Measurements from ENCODE around the gene MEIOSIN. TPM values are rescaled to one million over a fixed set of nuclear protein-coding genes. Genes with fewer than 3 reads are reported as not detected.

Gene MEIOSIN
- total and polyA plus RNA-seq, 9 of the 15 experiments (the other 6 are each of a cell fraction or from before 2014, with no cell fraction given) = 0.06 to 2.0 (median 0.76) TPM

DNA sequence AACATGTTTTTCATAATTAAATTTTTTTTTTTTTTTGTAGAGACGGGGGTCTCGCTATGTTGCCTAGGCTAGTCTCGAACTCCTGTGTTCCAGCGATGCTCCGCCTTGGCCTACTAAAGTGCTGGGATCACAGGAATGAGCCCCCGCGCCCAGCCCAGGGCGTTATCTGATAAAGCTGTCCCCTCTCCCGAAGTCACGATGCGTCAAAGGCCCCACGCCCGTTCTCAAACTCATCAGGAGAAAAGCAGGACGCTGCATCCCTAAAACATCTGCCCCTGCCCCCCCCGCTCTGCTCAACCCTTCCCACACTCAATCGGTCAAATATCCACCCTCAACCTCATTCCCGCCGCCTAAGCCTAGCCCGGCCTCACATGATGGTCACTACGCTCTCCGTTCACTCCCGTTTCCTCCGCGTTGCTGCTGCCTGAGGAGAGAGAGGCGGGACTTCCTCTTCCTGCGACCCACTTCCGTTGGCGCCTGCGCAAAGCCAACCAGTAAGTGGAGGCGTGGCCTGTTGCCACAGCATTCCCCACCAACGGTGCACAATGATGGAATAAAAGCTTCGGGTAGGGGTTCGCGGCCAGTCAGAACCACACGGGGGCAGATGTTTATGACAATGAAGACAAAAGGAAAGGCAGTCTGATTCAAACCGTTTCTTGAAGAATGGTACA lies 41.6 kb upstream of the MEIOSIN start, which contains the start of gene SNRPD2 (continued):
- TF ChIP-seq JUND (IDR thresholded peaks at IDR 0.05; ENCODE audit: borderline replicate concordance, low read depth, low read length) (peak; percentile 21; the same call in 1 of the 2 replicates), JUND (tag; IDR thresholded peaks at IDR 0.05; ENCODE audit: borderline replicate concordance, low read depth, low read length) (peak; percentile 26; the same call in 1 of the 3 replicates), SNRNP70 (optimal IDR thresholded peaks at IDR 0.05; ENCODE audit: low read depth, low read length) (no peak), POLR2AphosphoS5 (IDR thresholded peaks at IDR 0.05; ENCODE audit: control insufficient read depth, insufficient read depth, low read depth, low read length) (peak; percentile 97), CBX3 (IDR thresholded peaks at IDR 0.05; ENCODE audit: borderline replicate concordance in 1 of 2, low read length in 2 of 2) (no peak; a peak in 1 of 3 replicates), ETV1 (tag; conservative IDR thresholded peaks at IDR 0.05; ENCODE audit: low read depth) (no peak), RBM22 (IDR thresholded peaks at IDR 0.05; ENCODE audit: low read depth, low read length, poor library complexity, severe bottlenecking) (no peak), KAT7 (CRISPR knock-in tag; IDR thresholded peaks at IDR 0.05; ENCODE audit: borderline replicate concordance) (no peak), PCBP1 (IDR thresholded peaks at IDR 0.05; ENCODE audit: low read depth, low read length, poor library complexity, severe bottlenecking) (peak; percentile 17), FOXP1 (CRISPR knock-in tag; IDR thresholded peaks at IDR 0.05) (peak; percentile 16; the same call in 1 of the 2 replicates), ZNF699 (CRISPR knock-in tag; IDR thresholded peaks at IDR 0.05; ENCODE audit: insufficient replicate concordance) (no peak), GATA2 (CRISPR knock-in tag; IDR thresholded peaks at IDR 0.05) (peak; percentile 50; the same call in 1 of the 2 replicates), ZFX (CRISPR knock-in tag; IDR thresholded peaks at IDR 0.05) (peak; percentile 62), ZNF143 (CRISPR knock-in tag; IDR thresholded peaks at IDR 0.05) (no peak), TCF7 (IDR thresholded peaks at IDR 0.05; ENCODE audit: borderline replicate concordance) (no peak), CREB1 (IDR thresholded peaks at IDR 0.05) (no peak), CREB1 (CRISPR knock-in tag; IDR thresholded peaks at IDR 0.05) (no peak), HDAC8 (tag; IDR thresholded peaks at IDR 0.05) (no peak)
- TF ChIP-seq, protein P1, sequence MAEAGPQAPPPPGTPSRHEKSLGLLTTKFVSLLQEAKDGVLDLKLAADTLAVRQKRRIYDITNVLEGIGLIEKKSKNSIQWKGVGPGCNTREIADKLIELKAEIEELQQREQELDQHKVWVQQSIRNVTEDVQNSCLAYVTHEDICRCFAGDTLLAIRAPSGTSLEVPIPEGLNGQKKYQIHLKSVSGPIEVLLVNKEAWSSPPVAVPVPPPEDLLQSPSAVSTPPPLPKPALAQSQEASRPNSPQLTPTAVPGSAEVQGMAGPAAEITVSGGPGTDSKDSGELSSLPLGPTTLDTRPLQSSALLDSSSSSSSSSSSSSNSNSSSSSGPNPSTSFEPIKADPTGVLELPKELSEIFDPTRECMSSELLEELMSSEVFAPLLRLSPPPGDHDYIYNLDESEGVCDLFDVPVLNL (CRISPR knock-in tag; IDR thresholded peaks at IDR 0.05; ENCODE audit: low read depth) = no peak
- TF ChIP-seq, protein P2, sequence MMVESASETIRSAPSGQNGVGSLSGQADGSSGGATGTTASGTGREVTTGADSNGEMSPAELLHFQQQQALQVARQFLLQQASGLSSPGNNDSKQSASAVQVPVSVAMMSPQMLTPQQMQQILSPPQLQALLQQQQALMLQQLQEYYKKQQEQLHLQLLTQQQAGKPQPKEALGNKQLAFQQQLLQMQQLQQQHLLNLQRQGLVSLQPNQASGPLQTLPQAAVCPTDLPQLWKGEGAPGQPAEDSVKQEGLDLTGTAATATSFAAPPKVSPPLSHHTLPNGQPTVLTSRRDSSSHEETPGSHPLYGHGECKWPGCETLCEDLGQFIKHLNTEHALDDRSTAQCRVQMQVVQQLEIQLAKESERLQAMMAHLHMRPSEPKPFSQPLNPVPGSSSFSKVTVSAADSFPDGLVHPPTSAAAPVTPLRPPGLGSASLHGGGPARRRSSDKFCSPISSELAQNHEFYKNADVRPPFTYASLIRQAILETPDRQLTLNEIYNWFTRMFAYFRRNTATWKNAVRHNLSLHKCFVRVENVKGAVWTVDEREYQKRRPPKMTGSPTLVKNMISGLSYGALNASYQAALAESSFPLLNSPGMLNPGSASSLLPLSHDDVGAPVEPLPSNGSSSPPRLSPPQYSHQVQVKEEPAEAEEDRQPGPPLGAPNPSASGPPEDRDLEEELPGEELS (CRISPR knock-in tag; IDR thresholded peaks at IDR 0.05; ENCODE audit: borderline replicate concordance) = 0 out of 2 replicates have a peak, but pooled peaks have one; percentile 78
- TF ChIP-seq, protein P3, sequence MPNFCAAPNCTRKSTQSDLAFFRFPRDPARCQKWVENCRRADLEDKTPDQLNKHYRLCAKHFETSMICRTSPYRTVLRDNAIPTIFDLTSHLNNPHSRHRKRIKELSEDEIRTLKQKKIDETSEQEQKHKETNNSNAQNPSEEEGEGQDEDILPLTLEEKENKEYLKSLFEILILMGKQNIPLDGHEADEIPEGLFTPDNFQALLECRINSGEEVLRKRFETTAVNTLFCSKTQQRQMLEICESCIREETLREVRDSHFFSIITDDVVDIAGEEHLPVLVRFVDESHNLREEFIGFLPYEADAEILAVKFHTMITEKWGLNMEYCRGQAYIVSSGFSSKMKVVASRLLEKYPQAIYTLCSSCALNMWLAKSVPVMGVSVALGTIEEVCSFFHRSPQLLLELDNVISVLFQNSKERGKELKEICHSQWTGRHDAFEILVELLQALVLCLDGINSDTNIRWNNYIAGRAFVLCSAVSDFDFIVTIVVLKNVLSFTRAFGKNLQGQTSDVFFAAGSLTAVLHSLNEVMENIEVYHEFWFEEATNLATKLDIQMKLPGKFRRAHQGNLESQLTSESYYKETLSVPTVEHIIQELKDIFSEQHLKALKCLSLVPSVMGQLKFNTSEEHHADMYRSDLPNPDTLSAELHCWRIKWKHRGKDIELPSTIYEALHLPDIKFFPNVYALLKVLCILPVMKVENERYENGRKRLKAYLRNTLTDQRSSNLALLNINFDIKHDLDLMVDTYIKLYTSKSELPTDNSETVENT (CRISPR knock-in tag; IDR thresholded peaks at IDR 0.05) = no peak
